GM15510 (cell line): ENCODE results near the gene PPP3R1.

Experiments used
- POLR2A ChIP-seq: IDR thresholded peaks from 3 replicates; pipeline ENCODE4 v1.6.1; 2011; ENCODE audit warnings: borderline replicate concordance; ENCODE audit not compliant: insufficient read length; ENCODE audit errors: extremely low read depth

Gene PPP3R1

DNA sequence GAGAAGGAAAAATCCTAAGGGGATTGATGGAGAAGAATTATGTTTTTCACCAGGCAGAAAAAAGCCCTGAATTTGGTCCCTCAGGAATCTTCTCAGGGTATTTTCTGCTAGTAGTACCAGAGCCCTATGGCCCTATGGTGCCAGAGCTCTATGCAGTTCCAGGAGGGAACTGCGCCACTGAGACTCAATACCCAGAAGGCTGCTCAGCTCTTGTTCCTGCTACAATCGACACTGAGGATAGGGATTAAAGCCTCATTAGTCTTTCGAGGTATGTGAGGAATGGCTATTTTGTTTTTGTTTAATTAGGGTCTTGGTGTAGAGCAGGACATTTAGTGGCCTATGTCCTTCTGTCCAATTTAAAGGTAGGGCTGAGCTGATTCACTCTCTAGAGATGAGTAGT is 21.7 kb upstream of the PPP3R1 start:
- no peak for TF ChIP-seq POLR2A

DNA sequence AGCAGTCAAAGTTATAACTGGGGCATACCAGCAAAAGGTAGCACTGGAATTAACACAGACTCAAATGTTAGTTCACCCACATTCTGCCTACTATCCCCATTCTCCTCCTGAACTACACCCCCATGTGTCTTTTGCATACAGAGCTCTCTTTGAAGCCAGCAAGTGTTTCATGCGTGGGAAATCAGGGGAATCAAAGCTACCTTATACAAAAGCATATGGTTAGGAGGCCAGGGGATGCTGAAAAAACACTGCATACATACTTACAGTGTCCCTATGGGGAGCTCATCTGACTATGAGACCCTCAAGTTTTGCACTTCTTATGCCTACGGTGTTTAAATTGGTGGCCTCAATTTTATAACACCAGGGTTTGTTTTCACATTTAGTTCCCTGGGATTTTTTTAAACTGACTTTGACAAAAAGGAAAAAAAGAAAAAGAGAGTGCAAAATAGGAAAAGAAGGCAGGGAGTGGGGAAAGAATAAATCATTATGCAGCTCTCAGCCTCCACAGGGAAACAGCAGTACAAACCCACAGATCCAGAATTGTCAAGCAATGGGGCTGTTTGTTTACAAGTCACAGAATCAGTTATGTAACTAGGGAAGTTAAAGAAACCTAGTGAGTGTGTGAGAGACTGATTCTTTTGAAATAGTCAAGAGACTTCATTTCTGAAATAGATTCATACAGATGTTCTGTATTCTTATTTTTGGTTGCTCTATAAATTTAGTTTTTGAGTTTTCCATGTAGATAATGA is 20.1 kb upstream of the PPP3R1 start:
- no peak for TF ChIP-seq POLR2A

DNA sequence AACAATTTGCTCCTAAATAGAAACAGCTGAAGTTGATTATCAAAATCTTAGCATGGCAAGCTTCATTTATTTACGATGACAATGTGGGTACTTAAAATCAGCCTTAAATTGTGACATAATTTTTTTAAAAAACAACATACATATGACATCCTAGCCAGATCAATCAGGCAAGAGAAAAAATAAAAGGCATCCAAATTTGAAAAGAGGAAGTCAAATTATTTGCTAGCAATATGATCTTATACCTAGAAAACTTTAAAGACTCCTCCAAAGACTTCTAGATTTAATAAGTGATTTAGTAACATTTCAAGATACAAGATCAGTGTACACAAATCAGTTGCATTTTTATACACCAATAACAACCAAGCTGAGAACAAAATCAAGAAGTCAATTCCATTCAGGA is 14.3 kb upstream of the PPP3R1 start:
- TF ChIP-seq POLR2A: no peak

DNA sequence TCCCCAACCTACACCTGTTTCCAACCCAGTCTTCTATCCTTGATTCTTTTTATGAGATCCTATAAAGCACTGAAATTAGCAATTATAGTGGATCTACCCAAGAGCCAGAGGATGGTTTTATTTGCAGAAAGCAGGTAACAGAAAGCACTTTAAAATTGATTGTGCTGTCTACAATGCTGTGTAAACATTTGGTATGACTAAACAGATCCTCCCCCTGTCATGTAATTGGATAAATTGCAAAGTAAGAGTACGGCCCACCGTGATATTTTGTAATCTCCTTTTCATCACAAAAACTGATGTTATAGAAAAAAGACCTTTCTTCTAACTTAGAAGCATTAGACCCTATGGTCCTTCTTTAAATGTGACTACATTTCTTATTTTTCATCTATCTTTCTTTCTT is 11.3 kb upstream of the PPP3R1 start:
- TF ChIP-seq POLR2A: no peak

DNA sequence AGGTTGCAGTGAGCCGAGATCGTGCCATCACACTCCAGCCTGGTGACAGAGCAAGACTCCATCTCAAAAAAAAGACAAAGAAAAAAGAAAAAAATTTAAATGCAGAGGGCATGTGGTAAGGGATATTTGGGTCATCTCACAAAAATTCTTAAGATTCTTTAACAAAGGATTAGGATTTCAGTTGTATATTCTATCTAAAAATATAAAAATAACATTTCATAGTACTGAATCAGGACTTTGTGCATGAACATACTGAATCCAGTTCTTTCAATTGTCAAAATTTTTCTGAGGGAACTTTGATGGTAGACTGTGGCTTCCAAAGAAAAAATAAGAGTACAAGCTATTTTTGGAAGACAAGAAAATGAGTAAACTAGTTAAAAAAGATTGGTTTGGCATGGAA is 6.5 kb upstream of the PPP3R1 start:
- no peak for TF ChIP-seq POLR2A

- no peak for TF ChIP-seq POLR2A
These were observed 3.7 kb upstream of the PPP3R1 start for GRCh38 chr2:68256093-68256450.

GRCh38 chr2:68253219-68254068 is 1.1 kb upstream of the PPP3R1 start:
- TF ChIP-seq POLR2A: no peak

GRCh38 chr2:68251855-68252399 is 405 bp downstream of the PPP3R1 start:
- no peak for TF ChIP-seq POLR2A

DNA sequence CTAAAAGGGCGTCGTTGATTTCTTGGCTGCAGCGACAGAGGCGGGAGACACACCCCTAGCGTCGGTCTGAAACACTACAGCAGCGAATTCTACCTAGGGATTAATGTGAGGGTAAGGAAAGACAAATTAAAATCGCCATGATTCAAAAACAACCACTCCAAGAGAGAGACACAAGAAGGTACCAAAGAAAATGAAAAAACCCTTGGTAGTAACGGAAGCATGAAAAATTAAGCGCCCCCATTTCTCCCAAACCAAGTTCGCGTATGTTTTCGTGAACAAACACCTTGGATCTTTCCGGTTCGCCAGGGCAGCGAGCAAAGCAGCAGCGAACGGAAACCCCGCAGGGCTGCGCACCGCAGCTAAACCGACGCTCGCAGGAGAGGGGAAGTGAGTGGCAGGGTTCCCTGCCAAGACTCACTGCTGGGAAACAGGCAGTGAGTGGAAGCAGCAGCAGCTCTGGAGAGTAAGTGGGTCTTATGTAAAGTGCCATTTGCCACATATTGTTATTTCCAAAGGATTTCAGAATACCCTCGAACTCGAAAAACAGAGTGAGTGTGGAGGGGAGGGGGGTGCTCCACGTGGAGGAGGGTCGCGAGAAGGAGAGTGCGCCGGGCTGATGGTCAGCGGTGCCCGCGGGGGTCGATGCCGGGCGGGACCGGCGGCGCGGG is 1.0 kb downstream of the PPP3R1 start:
- TF ChIP-seq POLR2A: no peak

DNA sequence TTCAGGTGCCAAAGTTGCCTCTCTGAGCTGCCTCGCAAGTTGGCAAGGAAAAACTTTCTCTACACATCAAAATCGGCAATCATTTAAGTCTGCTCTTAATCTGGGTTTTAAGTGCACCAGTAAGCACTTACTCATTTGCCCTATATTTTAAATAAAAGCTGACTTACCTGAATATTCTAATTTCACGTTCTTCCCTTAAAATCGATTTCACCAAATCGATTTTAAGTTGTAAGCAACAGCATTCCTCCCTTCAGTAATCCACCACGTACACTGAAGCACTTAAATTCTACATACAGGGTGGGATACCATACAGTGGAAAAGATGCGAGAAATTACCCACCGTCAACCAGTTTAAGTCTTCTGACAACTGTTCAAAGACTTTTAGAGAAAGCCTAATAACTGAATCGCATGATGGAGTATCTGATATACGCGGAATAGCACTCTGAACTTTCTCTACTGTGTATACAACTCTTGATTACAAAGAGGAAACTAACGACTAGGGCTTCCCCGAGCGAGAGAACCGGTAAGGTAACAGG is 1.6 kb downstream of the PPP3R1 start:
- TF ChIP-seq POLR2A: no peak

- no peak for TF ChIP-seq POLR2A
These were observed 2.1 kb downstream of the PPP3R1 start for GRCh38 chr2:68250196-68250595.

- TF ChIP-seq POLR2A: no peak
These were observed 3.5 kb downstream of the PPP3R1 start for GRCh38 chr2:68248806-68249205.

DNA sequence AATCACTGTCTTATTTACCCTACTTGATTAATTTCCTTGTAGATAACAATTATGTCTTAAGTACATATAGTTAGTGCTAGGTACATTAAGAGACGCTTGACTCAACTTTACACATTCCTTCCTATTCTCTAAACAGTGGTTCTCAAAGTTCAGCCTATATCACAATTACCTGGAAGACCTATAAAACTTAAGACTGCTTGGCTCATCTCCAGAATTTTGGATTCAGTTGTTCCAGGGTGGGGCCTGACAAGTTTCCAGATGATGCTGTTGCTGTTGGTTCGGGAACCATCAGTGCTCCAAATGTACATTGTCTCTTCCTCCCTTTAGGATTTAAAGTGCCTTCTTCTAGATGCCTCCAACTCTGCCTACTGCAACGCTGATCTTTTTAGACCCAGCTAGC is 4.0 kb downstream of the PPP3R1 start:
- no peak for TF ChIP-seq POLR2A

- TF ChIP-seq POLR2A: no peak
These were observed 5.9 kb downstream of the PPP3R1 start for GRCh38 chr2:68246396-68246795.

DNA sequence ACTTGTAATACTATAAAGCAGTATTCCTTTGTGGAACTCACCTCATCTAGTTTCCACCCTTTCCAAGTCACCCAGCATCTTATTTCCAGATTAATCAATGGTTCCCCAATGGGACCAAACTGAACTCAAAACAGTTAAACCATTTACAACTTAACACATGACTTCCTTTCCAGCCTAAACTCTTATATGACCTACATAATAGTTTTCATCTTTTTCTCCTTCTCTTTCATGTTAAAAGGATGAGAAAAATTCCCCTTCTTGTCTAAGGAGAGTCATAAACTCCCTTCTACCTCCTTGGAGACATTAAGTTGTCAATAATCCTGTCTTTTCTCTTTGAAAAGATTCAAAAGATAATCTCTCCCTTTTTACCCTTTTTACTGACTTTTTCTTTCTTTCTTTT is 6.7 kb downstream of the PPP3R1 start:
- no peak for TF ChIP-seq POLR2A
